ENCODE data around the gene SLC1A4.

GRCh38 chr2:65013776-65014175, 24.6 kb downstream of the SLC1A4 start:
- TF ChIP-seq EZH2 (IDR thresholded peaks at IDR 0.05) (no peak), POLR2AphosphoS5 (IDR thresholded peaks at IDR 0.05; ENCODE audit: borderline replicate concordance, low read depth, low read length) (no peak)

Data from SK-N-MC (cell line).